Rectal smooth muscle tissue (tissue), 1 donor: ENCODE data around the gene COL23A1.

Source experiments
- H3K27ac ChIP-seq: one replicate; pipeline ENCODE4 v1.7.0; 2013; ENCODE audit warnings: low read depth, low read length, inconsistent platforms
- H3K27me3 ChIP-seq: one replicate; pipeline ENCODE4 v1.7.0; 2013; ENCODE audit warnings: low read length; ENCODE audit not compliant: control insufficient read depth, insufficient read depth
- H3K36me3 ChIP-seq: one replicate; pipeline ENCODE4 v1.7.0; 2013; ENCODE audit warnings: low read length; ENCODE audit not compliant: control insufficient read depth, insufficient read depth
- H3K4me1 ChIP-seq: one replicate; pipeline ENCODE4 v1.7.0; 2013; ENCODE audit warnings: low read length; ENCODE audit not compliant: control insufficient read depth, insufficient read depth
- H3K4me3 ChIP-seq: one replicate; pipeline ENCODE4 v1.7.0; 2013; ENCODE audit warnings: low read length
- H3K9ac ChIP-seq: one replicate; pipeline ENCODE4 v1.7.0; 2013; ENCODE audit warnings: low read length

Gene COL23A1

DNA sequence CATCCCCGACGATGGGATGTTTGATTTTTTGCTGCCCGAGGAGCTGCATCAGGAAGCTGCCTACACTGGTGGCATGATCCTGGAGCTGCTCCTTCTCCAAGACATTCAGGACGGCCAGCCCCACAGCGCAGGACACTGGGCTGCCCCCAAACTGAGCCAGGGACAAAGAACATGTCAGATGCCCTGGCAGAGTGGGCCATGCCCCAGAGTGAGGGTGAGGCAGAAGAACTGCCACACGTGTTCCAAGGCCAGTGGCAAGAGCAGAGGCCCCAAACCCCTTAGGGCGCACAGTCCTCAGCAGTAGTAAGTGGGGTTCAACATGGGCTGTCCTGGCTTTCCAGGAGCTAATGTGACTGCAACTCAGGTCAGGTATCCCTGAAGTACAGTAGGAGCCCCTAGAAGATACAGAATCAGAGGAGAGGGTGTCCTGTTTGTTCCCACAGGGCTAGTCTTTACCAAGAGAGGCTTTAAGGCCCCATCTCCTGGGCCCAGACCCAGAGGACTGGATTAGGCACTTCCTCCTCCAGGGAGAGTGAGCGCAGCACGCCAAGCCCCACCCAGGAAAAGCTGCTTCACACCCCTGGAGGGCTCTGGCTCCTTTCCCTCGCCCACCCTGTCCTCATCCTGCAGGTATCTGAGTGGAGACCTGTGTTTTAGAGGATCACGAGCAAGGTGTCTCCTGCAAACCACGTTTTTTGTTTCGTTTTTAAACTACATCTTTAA, 374.8 kb downstream of the COL23A1 start:
- Histone ChIP-seq H3K27ac (no peak overlapping the region), H3K4me1 (no peaks in the 10 kb centered on the region), H3K9ac (no peak overlapping the region)

DNA sequence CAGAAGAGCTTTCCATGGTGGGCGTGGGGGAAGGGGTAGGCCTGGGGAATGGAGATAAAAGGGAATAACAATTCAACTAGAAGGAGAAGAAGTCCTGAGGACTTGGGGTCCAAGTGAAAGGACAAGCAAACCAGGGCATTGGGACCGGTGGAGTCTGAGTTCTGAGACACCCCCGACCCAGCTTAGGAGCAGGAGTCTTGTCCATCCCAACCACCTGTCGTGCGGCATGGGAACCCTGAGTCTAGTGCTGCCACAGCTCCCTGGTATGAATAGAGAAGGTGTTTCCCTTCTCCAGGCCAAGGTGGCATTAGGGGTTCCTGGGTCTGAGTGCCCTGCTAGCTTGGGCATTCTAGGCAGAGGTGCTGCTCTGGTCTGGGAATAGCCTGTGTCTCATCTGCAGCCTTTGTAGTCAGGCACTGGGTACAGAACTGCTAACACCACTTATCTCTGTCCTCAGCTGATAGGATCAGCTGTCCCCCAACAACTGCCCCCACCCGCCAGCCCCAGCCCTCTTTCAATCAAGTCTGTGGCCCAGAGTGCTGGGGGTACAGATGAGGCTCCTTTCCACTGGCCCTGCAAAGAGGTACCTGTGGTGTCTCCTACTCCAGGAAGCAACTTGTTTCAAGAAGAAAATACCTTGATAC, 375.9 kb downstream of the COL23A1 start:
- Histone ChIP-seq H3K36me3 (peaks cover 63% of the 10 kb centered on the region), H3K9ac (no peak overlapping the region), H3K4me1 (no peaks in the 10 kb centered on the region), H3K27me3 (no peaks in the 10 kb centered on the region), H3K4me3 (no peak overlapping the region), H3K27ac (no peak overlapping the region)

More for the DNA sequence above, 374.8 kb downstream of the COL23A1 start:
- no peaks in the 10 kb centered on the region for H3K27me3 ChIP-seq
- peaks cover 52% of the 10 kb centered on the region for H3K36me3 ChIP-seq
- H3K4me3 ChIP-seq: no peak overlapping the region

DNA sequence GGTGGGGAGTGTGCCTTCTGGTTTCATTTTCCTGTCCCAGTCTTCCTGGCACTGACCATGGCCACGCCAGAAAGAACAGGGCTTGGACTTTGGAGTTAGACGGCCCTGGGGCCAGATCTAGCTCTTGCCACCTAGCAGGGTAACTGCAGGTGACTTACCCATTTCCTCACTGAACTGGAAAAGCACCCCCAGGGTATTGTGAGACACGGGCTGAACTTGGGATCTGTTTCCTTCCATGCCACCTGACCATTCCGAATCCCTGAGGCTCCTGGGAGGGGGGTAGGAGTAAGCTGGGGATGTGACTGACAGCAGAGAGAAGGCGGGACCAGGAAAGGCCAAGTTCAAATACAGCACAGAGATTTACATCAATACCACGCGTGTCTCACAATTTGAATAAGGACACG, 376.4 kb downstream of the COL23A1 start:
- Histone ChIP-seq H3K4me1 (no peaks in the 10 kb centered on the region), H3K27ac (no peak overlapping the region), H3K9ac (no peak overlapping the region)

DNA sequence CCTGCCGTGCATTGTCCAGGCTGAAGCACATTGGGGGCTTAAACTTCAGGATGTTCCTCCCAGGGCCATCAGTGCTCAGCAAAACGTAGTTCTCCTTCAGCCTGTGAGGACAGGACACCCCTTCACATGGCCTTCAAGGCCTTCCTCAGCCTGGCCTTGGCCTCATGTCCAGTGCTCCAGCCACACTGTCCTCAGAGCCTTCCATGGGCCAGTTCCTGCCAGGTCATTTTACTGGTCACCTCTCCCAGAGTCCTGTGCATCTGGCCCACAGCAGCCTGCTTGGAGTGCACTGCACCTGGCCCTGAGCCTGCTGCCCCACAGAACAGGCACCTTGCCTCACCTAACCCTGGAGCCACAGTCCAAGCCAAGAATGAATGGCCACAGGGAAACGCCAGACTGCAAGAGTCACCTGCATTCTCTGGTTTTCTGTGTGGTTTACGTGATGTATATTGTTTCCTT, 377.2 kb downstream of the COL23A1 start:
- Histone ChIP-seq H3K9ac (no peak overlapping the region), H3K27ac (peak overlapping the region; percentile 3), H3K27me3 (no peaks in the 10 kb centered on the region), H3K36me3 (peaks cover 72% of the 10 kb centered on the region), H3K4me3 (no peak overlapping the region), H3K4me1 (no peaks in the 10 kb centered on the region)

More for the DNA sequence above, 376.4 kb downstream of the COL23A1 start:
- no peak overlapping the region for H3K4me3 ChIP-seq
- no peaks in the 10 kb centered on the region for H3K27me3 ChIP-seq
- H3K36me3 ChIP-seq: peaks cover 69% of the 10 kb centered on the region

DNA sequence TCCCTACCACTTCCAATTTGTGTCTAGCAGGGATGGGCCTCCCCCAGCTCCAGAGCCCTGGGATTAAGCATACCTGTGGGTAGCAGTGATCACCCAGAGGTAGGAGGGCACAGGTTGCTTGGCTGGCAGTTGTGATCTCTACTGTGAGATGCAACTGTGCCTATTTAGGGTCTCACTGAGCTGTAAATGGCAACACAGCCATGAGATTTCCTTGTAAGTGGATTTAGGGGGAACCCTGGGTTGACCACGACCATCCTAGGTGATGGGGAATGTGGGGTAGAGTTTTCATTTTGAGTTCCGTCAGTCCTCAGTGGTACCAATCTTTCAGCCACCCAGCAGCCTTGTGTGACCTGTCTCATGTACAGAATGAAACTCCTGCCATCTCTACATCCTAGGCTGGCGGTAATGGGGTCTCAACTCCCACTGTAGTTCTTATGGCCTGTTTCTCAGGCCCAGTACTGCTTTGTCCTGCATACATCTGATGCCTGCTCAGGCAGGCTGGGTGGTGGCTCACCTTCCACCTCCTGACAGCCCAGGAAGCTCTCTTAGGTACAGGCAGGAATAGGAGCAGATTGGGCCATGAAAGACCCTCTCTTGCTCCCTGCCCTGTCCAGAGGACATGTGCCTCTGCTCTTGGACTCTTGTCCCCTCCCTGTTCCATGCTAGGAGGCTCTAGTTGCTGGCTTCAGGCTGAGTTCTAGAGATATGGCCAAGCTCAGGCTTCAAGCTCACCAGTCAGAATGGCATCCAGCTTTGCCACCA, 377.8 kb downstream of the COL23A1 start:
- Histone ChIP-seq H3K27ac (no peak overlapping the region), H3K9ac (no peak overlapping the region), H3K4me1 (no peaks in the 10 kb centered on the region), H3K36me3 (peaks cover 77% of the 10 kb centered on the region), H3K4me3 (no peak overlapping the region), H3K27me3 (no peaks in the 10 kb centered on the region)

DNA sequence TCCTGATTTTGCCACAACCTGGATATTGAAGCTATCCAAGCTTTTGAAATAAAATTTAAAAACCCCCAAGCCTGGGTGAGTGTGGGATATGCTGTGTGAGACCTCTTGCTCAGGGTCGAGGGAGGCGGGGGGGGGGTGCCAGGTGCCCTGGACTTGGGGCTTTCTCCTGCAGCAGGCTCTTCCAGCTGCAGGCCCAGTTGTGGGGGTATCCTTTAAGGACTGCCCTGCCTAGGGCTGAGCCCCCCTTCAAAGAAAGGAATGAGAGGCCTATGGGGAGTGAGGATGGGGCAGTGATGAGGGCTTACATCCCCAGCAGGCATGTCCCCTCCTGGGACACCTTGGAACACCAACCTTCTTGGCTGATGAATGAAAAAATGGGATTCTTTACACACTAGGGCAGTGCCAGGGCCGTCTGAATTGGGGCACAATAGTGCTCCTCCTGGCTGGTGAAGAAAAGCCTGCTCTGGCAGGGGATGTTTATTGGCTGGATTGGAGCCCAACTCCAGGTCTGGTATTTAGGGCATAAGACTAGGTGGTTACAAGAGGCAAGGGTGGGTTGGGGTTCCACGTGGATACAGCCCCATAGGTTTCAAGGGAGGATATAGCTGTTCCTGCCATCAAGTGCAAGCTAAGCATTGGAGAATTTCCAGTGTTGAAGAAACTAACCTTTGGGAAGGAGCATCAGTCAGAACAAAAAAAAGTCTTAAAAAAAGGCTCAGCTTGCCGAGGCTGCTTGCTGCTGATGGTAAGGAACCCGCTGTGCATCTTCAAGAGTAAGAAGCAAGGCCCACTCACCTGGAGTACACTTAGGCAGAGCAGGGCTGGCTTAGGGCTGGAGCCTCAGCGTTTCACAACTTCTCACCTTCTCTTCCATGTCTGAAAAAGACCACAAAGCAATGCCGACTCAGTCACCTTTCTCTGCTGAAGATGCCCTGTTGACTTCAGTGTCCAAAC, 378.8 kb downstream of the COL23A1 start:
- Histone ChIP-seq H3K4me1 (peaks cover 1% of the 10 kb centered on the region), H3K36me3 (peaks cover 72% of the 10 kb centered on the region), H3K27ac (no peak overlapping the region), H3K9ac (no peak overlapping the region), H3K4me3 (no peak overlapping the region), H3K27me3 (no peaks in the 10 kb centered on the region)

DNA sequence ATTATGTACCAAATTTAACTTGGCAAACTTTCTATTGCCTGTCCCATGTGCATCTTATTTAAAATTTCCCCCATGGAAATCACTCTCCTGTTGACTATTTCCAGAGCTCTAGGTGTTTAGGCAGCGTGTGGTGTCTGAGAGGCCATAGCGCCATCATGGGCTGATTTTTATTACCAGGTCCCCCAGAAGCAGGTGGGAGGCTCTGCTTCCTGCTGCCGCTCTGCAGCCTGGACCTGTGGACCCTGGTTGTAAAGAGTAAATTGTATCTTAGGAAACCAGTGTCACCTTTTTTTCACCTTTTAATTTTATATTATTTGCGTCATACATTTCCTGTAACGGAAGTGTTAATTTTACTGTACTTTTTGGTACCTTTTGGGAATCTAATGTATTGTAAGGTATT, 379.5 kb downstream of the COL23A1 start:
- Histone ChIP-seq H3K36me3 (peaks cover 67% of the 10 kb centered on the region), H3K27me3 (no peaks in the 10 kb centered on the region), H3K4me1 (peaks cover 8% of the 10 kb centered on the region), H3K4me3 (no peak overlapping the region), H3K27ac (no peak overlapping the region), H3K9ac (no peak overlapping the region)

DNA sequence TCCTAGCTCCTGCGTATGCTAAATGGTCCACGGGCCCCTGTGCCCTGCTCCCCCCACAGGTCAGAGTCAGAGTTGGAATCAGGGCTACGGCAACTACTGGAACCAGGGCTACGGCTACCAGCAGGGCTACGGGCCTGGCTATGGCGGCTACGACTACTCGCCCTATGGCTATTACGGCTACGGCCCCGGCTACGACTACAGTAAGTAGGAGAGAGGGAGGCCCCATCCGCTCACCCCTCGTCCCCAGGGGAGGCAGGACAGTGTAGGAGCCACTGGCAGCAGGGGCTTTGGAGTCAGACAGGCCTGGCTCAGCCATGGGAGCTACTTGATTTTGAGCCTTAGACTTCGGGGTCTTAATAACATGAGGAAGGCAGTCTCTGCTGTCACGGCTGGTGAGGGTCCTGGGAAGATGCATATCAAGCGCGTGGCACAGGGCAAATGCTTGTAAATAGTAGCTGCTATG, 380.1 kb downstream of the COL23A1 start:
- Histone ChIP-seq H3K27ac (no peak overlapping the region), H3K36me3 (peaks cover 66% of the 10 kb centered on the region), H3K4me1 (peaks cover 8% of the 10 kb centered on the region), H3K27me3 (no peaks in the 10 kb centered on the region), H3K9ac (no peak overlapping the region), H3K4me3 (no peak overlapping the region)

DNA sequence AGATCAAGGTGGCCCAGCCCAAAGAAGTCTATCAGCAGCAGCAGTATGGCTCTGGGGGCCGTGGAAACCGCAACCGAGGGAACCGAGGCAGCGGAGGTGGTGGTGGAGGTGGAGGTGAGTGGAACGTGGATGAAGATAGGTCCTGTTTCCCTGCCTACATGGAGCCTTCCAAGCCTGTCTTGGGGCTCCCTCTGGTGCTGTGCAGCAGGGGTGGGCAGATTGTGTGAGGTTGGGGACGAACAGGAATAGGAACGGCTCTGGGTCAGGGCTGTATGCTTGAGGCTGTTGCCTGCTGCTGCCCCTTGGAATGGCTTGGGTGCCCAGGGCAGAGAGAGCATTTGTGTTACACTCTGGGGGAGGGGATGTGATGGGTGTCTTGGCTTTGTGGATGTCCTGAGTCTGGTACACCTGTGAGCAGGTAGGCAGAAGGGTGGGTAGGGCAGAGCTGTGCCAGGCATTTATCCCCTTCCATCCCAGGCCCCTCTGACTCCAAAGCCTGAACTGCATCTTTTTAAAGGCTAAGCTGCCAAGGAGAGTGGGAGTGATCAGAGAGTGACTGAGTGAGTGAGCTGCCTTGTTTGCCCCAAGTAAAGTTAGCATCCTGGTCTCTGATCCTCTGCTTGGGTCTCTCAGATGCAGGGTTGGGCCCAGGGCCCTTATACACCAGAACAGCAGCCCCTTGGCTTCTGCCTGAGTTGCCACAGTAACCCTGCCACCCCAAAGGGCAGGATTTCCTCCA, 380.7 kb downstream of the COL23A1 start:
- Histone ChIP-seq H3K36me3 (peaks cover 60% of the 10 kb centered on the region), H3K4me3 (no peak overlapping the region), H3K4me1 (peaks cover 8% of the 10 kb centered on the region), H3K9ac (no peak overlapping the region), H3K27me3 (no peaks in the 10 kb centered on the region), H3K27ac (no peak overlapping the region)

DNA sequence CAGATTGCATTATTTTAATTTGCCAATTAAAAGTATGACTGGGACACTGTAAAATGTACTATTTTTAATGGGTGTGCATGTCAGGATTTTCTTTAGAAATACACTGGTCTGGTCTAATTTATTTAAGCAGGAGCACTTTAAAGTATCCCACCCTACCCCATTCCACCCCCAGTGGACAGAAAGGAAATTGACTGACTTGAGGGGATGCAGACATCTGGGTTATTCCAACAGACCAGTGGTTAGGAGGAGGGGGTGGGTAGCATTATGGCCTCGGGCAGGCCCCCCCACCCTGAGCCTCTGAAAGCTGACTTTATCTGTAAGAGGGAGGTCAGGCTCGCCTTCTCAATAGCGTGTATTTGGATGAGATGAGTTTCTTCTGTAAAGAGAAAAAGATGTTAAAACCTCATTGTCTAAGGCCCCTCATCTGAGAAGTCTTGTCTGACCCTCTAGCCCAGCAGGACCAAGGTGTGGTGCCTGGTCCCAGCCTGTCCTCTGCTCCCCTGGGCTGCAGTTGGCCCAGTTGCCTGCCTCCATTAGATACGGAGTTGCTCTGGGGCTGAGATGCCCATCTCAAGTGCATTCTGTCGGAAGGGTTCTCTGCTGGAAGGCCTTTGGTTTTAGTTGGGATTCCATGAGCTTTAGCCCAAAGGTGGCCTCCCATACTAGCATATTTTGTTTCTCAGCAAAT, 381.5 kb downstream of the COL23A1 start:
- no peak overlapping the region for H3K27ac ChIP-seq
- peaks cover 56% of the 10 kb centered on the region for H3K36me3 ChIP-seq
- H3K4me1 ChIP-seq: peaks cover 8% of the 10 kb centered on the region
- H3K27me3 ChIP-seq: no peaks in the 10 kb centered on the region
- H3K9ac ChIP-seq: no peak overlapping the region
- H3K4me3 ChIP-seq: no peak overlapping the region

DNA sequence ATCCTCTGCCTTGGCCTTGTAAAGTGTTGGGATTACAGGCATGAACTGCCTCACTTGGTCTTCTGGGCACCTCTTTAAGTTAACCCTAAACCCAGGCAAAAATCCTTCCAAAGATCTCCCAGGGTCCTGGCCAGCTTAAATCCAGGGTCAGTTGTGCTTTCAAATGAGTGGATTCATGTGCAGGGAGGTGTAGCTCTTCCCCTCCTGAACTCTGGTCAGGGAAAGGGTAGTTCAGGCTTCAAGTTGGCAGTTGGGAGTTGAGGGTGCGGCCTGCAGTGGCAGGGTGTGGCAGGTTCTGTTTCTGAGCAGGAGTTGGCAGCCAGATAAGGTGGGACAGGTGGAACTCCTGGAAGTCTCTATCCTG, 382.3 kb downstream of the COL23A1 start:
- H3K27me3 ChIP-seq: no peaks in the 10 kb centered on the region
- peak overlapping the region; percentile 24 for H3K4me3 ChIP-seq
- peaks cover 8% of the 10 kb centered on the region for H3K4me1 ChIP-seq
- no peak overlapping the region for H3K27ac ChIP-seq
- peaks cover 48% of the 10 kb centered on the region for H3K36me3 ChIP-seq
- peak overlapping the region; percentile 25 for H3K9ac ChIP-seq
